HUES64 (cell line): Measurements from ENCODE around the gene AMER2.

Experiments used
- H3K27ac ChIP-seq: 2 replicates; pipeline ENCODE4 v1.7.0; 2013; ENCODE audit warnings: low read depth, low read length, inconsistent platforms
- H3K27me3 ChIP-seq: 2 replicates; pipeline ENCODE4 v1.6.1; 2013; ENCODE audit warnings: mild to moderate bottlenecking, low read length; ENCODE audit not compliant: insufficient read depth
- H3K36me3 ChIP-seq: 2 replicates; pipeline ENCODE4 v1.6.1; 2013; ENCODE audit warnings: mild to moderate bottlenecking, low read length; ENCODE audit not compliant: insufficient read depth
- H3K4me1 ChIP-seq: 2 replicates; pipeline ENCODE4 v1.6.1; 2013; ENCODE audit warnings: mild to moderate bottlenecking, low read length, moderate library complexity; ENCODE audit not compliant: insufficient read depth
- H3K4me3 ChIP-seq: 2 replicates; pipeline ENCODE4 v1.5.1; 2013; ENCODE audit warnings: mild to moderate bottlenecking, low read length, moderate library complexity
- H3K9ac ChIP-seq: 2 replicates; pipeline ENCODE4 v1.6.1; 2013; ENCODE audit warnings: mild to moderate bottlenecking, low read depth, low read length
- H3K9me3 ChIP-seq: 2 replicates; pipeline ENCODE4 v1.6.1; 2013; ENCODE audit warnings: low read depth, low read length; ENCODE audit not compliant: insufficient read depth
- WGBS: fragments of 150-250, 120-280 bp; methylation state at CpG from one replicate; pipeline ENCODE4 v1.1.7; 2013; ENCODE audit warnings: missing lambda C conversion rate; 5-methylcytosine and 5-hydroxymethylcytosine counted together

The AMER2 gene

GRCh38 chr13:25180775-25181537, 8.9 kb upstream of the AMER2 start:
- Histone ChIP-seq H3K27ac (no peak overlapping the region), H3K27me3 (no peaks in the 10 kb centered on the region), H3K36me3 (no peaks in the 10 kb centered on the region), H3K9ac (no peak overlapping the region), H3K9me3 (no peaks in the 10 kb centered on the region), H3K4me1 (peaks cover 7% of the 10 kb centered on the region; the same call in 1 of the 2 replicates), H3K4me3 (no peak overlapping the region)
- WGBS = 84% methylated on average over 3 of the region's 3 CpGs

- Histone ChIP-seq H3K27me3 (no peaks in the 10 kb centered on the region), H3K9ac (no peak overlapping the region), H3K9me3 (no peaks in the 10 kb centered on the region), H3K4me1 (peaks cover 7% of the 10 kb centered on the region; the same call in 1 of the 2 replicates), H3K27ac (no peak overlapping the region), H3K36me3 (no peaks in the 10 kb centered on the region), H3K4me3 (no peak overlapping the region)
- WGBS = 88% methylated on average over 15 of the region's 18 CpGs
These were observed 8.0 kb upstream of the AMER2 start for GRCh38 chr13:25179832-25180774.

- Histone ChIP-seq H3K27me3 (peaks cover 4% of the 10 kb centered on the region; the same call in 1 of the 2 replicates), H3K9me3 (no peaks in the 10 kb centered on the region), H3K4me3 (no peak overlapping the region), H3K36me3 (no peaks in the 10 kb centered on the region), H3K27ac (no peak overlapping the region), H3K4me1 (peaks cover 7% of the 10 kb centered on the region; the same call in 1 of the 2 replicates), H3K9ac (no peak overlapping the region)
- 93% methylated on average over 3 of the region's 3 CpGs for WGBS
These were observed 6.9 kb upstream of the AMER2 start for GRCh38 chr13:25179011-25179410.

GRCh38 chr13:25178070-25178469, 6.0 kb upstream of the AMER2 start:
- Histone ChIP-seq H3K4me3 (no peak overlapping the region), H3K27ac (no peak overlapping the region), H3K36me3 (no peaks in the 10 kb centered on the region), H3K9ac (no peak overlapping the region), H3K4me1 (peaks cover 16% of the 10 kb centered on the region; the same call in 1 of the 2 replicates), H3K27me3 (peaks cover 13% of the 10 kb centered on the region), H3K9me3 (no peaks in the 10 kb centered on the region)
- 97% methylated on average over 3 of the region's 3 CpGs for WGBS

- WGBS = 87% methylated on average over 5 of the region's 5 CpGs
- no peaks in the 10 kb centered on the region for H3K36me3 ChIP-seq
- H3K4me3 ChIP-seq = no peak overlapping the region
- H3K9me3 ChIP-seq = no peaks in the 10 kb centered on the region
- H3K9ac ChIP-seq = no peak overlapping the region
- peaks cover 18% of the 10 kb centered on the region for H3K27me3 ChIP-seq
- H3K4me1 ChIP-seq = peaks cover 19% of the 10 kb centered on the region; the same call in 1 of the 2 replicates
- no peak overlapping the region for H3K27ac ChIP-seq
These were observed 5.5 kb upstream of the AMER2 start for GRCh38 chr13:25177636-25178035.

- Histone ChIP-seq H3K36me3 (no peaks in the 10 kb centered on the region), H3K27ac (no peak overlapping the region), H3K4me3 (no peak overlapping the region), H3K27me3 (peaks cover 24% of the 10 kb centered on the region), H3K4me1 (peaks cover 19% of the 10 kb centered on the region; the same call in 1 of the 2 replicates), H3K9ac (no peak overlapping the region), H3K9me3 (no peaks in the 10 kb centered on the region)
- WGBS = 67% methylated on average over 1 of the region's 1 CpG
These were observed 4.9 kb upstream of the AMER2 start for GRCh38 chr13:25177012-25177411.

GRCh38 chr13:25175431-25175830, 3.3 kb upstream of the AMER2 start:
- Histone ChIP-seq H3K4me1 (peaks cover 11% of the 10 kb centered on the region; the same call in 1 of the 2 replicates), H3K36me3 (no peaks in the 10 kb centered on the region), H3K27me3 (peaks cover 40% of the 10 kb centered on the region), H3K27ac (no peak overlapping the region), H3K9ac (no peak overlapping the region), H3K4me3 (no peak overlapping the region), H3K9me3 (no peaks in the 10 kb centered on the region)
- WGBS = 98% methylated on average over 3 of the region's 3 CpGs

- H3K9me3 ChIP-seq = no peaks in the 10 kb centered on the region
- no peaks in the 10 kb centered on the region for H3K36me3 ChIP-seq
- 90% methylated on average over 9 of the region's 9 CpGs for WGBS
- no peak overlapping the region for H3K9ac ChIP-seq
- H3K27me3 ChIP-seq = peaks cover 44% of the 10 kb centered on the region
- H3K27ac ChIP-seq = no peak overlapping the region
- peaks cover 11% of the 10 kb centered on the region; the same call in 1 of the 2 replicates for H3K4me1 ChIP-seq
- no peak overlapping the region for H3K4me3 ChIP-seq
These were observed 2.9 kb upstream of the AMER2 start for GRCh38 chr13:25175026-25175425.

GRCh38 chr13:25174304-25174703, 2.2 kb upstream of the AMER2 start:
- Histone ChIP-seq H3K4me1 (peaks cover 11% of the 10 kb centered on the region; the same call in 1 of the 2 replicates), H3K36me3 (no peaks in the 10 kb centered on the region), H3K4me3 (no peak overlapping the region), H3K27me3 (peaks cover 51% of the 10 kb centered on the region), H3K9me3 (no peaks in the 10 kb centered on the region), H3K27ac (no peak overlapping the region), H3K9ac (no peak overlapping the region)
- 79% methylated on average over 4 of the region's 4 CpGs for WGBS

- peaks cover 11% of the 10 kb centered on the region; the same call in 1 of the 2 replicates for H3K4me1 ChIP-seq
- H3K9me3 ChIP-seq = no peaks in the 10 kb centered on the region
- H3K27ac ChIP-seq = no peak overlapping the region
- H3K9ac ChIP-seq = no peak overlapping the region
- WGBS = 57% methylated on average over 6 of the region's 6 CpGs
- H3K36me3 ChIP-seq = no peaks in the 10 kb centered on the region
- H3K27me3 ChIP-seq = peaks cover 62% of the 10 kb centered on the region
- peak overlapping the region; percentile 54; the same call in 1 of the 2 replicates for H3K4me3 ChIP-seq
These were observed 179 bp upstream of the AMER2 start for GRCh38 chr13:25172303-25172630.

GRCh38 chr13:25171170-25171516, 945 bp downstream of the AMER2 start:
- Histone ChIP-seq H3K4me3 (peak overlapping the region; percentile 54), H3K4me1 (peaks cover 11% of the 10 kb centered on the region; the same call in 1 of the 2 replicates), H3K9ac (no peak overlapping the region), H3K27me3 (peaks cover 63% of the 10 kb centered on the region), H3K36me3 (no peaks in the 10 kb centered on the region), H3K9me3 (no peaks in the 10 kb centered on the region), H3K27ac (no peak overlapping the region)
- under 1% methylated on average over 36 of the region's 36 CpGs for WGBS
